OCI-LY3 (cell line): Measurements from ENCODE around the gene ADAMTS2.

ENCODE experiments used
- H2AFZ ChIP-seq: fragments of 200-600, 300-600 bp; shearing (Covaris generic); 2 replicates; pipeline ENCODE4 v1.6.0; 2014; ENCODE audit warnings: antibody characterized with exemption, low read depth, low read length
- H3K27ac ChIP-seq: fragments of 200-600, 300-600 bp; sonication (generic); 2 replicates; pipeline ENCODE4 v1.5.1; 2014; ENCODE audit warnings: mild to moderate bottlenecking, low read length, moderate library complexity, mixed read lengths
- H3K27me3 ChIP-seq: fragments of 200-600, 300-600 bp; sonication (generic); 2 replicates; pipeline ENCODE4 v1.6.1; 2014; ENCODE audit warnings: low read depth, low read length, mixed read lengths
- H3K36me3 ChIP-seq: fragments of 200-600, 300-600 bp; sonication (generic); replicated peaks from 2 replicates; pipeline ENCODE3; 2014; ENCODE audit warnings: low read depth, low read length, mixed read lengths
- H3K4me1 ChIP-seq: fragments of 300-600, 200-600 bp; sonication (generic); 2 replicates; pipeline ENCODE4 v1.6.1; 2014; ENCODE audit warnings: low read length, mixed read lengths
- H3K4me2 ChIP-seq: fragments of 200-600, 300-600 bp; sonication (generic); 2 replicates; pipeline ENCODE4 v1.6.1; 2014; ENCODE audit warnings: low read length, mixed read lengths
- H3K4me3 ChIP-seq: fragments of 300-600, 200-600 bp; sonication (generic); 2 replicates; pipeline ENCODE4 v1.5.1; 2014; ENCODE audit warnings: antibody characterized with exemption, mild to moderate bottlenecking, low read length, moderate library complexity
- H3K79me2 ChIP-seq: fragments of 300-600, 200-600 bp; shearing (Covaris generic); 2 replicates; pipeline ENCODE4 v1.6.1; 2014; ENCODE audit warnings: mild to moderate bottlenecking, low read length, mixed read lengths
- H3K9ac ChIP-seq: fragments of 300-600, 200-600 bp; shearing (Covaris generic); 2 replicates; pipeline ENCODE4 v1.6.0; 2014; ENCODE audit warnings: mild to moderate bottlenecking, low read length, moderate library complexity
- H3K9me3 ChIP-seq: fragments of 200-600, 300-600 bp; shearing (Covaris generic); 2 replicates; pipeline ENCODE4 v1.6.1; 2014; ENCODE audit warnings: low read length, mixed read lengths; ENCODE audit not compliant: insufficient read depth
- H4K20me1 ChIP-seq: fragments of 200-600, 300-600 bp; sonication (generic); 2 replicates; pipeline ENCODE4 v1.6.1; 2016; ENCODE audit warnings: low read length, mixed read lengths; ENCODE audit not compliant: insufficient read depth
- EZH2phosphoT487 ChIP-seq: fragments of 200-600 bp; shearing (Covaris generic); IDR thresholded peaks from 2 replicates; pipeline ENCODE4 v1.6.1; 2018; ENCODE audit warnings: antibody characterized with exemption, mixed run types, low read depth
- TF ChIP-seq, protein P1 (sequence below): fragments of 200-600, 300-600 bp; sonication (generic); IDR thresholded peaks from 2 replicates; pipeline ENCODE4 v1.5.1; 2014; ENCODE audit warnings: antibody characterized with exemption, low read length, low read depth

The ADAMTS2 gene

DNA sequence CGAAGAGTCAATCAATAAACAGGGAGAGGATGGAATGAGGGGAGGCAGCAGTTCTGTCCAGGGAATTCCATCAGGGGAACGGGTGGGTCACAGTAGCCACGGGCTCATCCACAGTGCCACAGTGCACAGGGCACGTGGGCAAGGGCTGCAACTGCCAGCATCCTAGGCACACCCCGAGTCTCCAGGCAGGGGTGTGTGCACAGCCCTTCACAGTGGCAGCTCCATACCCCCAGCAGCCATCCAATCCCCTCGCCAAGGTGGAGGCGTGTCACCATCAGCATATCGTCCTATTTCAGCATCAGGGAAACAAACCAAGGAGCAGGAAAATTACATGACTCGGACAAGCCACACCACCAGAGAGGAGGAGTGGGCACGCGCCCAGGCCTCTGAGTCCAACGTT lies 133.6 kb downstream of the ADAMTS2 start:
- Histone ChIP-seq H3K4me2 (no peak overlapping the region), H2AFZ (no peak overlapping the region), H3K79me2 (no peaks in the 10 kb centered on the region), H3K9ac (no peak overlapping the region), H3K27ac (no peak overlapping the region), H4K20me1 (no peaks in the 10 kb centered on the region), H3K4me3 (no peak overlapping the region), H3K4me1 (no peaks in the 10 kb centered on the region), H3K36me3 (no peaks in the 10 kb centered on the region), H3K9me3 (no peaks in the 10 kb centered on the region), H3K27me3 (no peaks in the 10 kb centered on the region)
- TF ChIP-seq, protein P1, sequence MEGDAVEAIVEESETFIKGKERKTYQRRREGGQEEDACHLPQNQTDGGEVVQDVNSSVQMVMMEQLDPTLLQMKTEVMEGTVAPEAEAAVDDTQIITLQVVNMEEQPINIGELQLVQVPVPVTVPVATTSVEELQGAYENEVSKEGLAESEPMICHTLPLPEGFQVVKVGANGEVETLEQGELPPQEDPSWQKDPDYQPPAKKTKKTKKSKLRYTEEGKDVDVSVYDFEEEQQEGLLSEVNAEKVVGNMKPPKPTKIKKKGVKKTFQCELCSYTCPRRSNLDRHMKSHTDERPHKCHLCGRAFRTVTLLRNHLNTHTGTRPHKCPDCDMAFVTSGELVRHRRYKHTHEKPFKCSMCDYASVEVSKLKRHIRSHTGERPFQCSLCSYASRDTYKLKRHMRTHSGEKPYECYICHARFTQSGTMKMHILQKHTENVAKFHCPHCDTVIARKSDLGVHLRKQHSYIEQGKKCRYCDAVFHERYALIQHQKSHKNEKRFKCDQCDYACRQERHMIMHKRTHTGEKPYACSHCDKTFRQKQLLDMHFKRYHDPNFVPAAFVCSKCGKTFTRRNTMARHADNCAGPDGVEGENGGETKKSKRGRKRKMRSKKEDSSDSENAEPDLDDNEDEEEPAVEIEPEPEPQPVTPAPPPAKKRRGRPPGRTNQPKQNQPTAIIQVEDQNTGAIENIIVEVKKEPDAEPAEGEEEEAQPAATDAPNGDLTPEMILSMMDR: no peak
- no peak for TF ChIP-seq EZH2phosphoT487

DNA sequence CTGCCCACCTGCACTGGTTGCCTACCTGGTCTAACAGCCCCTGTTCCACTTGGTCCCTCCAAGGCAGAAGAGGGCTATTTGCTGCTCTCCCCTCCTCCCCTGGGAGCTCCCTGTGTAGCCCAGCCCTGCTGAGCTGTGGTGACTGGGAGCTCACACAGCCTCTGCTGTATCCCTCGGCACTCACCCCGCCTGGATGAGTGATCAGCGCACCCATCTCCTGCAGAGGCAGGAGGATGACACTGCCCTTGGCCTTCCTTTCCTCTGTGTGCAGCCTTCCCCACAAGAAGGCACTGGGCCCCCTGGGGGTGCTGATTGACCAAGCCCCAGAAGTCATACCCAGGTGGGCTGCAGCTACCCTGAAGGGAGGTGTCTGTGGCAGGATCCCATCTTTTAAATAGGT lies 134.2 kb downstream of the ADAMTS2 start:
- Histone ChIP-seq H3K79me2 (no peaks in the 10 kb centered on the region), H3K4me1 (no peaks in the 10 kb centered on the region), H3K27ac (no peak overlapping the region), H3K27me3 (no peaks in the 10 kb centered on the region), H3K9me3 (no peaks in the 10 kb centered on the region), H4K20me1 (no peaks in the 10 kb centered on the region), H3K9ac (no peak overlapping the region), H2AFZ (no peak overlapping the region), H3K4me3 (no peak overlapping the region), H3K4me2 (no peak overlapping the region), H3K36me3 (no peaks in the 10 kb centered on the region)
- TF ChIP-seq EZH2phosphoT487: no peak
- TF ChIP-seq, protein P1: no peak

DNA sequence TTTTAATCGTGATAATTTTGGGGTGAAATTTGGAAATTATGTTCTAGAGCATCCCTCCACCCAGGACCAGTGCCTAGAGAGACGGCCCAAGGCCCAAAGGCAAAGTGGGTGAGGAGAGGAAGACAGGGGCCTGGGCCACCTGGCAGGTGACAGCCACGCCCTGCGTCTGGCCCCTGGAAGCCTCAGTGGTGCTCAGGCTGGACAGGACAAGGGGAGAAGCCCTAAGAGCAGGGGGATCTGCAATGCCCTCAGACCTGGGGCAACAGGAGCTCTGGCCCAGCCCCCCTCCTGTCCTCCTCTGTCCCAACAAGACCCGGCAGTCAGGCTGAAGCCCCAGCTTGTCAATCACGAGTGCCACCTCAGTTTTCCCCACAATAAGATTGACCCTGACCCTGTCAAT lies 134.8 kb downstream of the ADAMTS2 start:
- no peak overlapping the region for H2AFZ ChIP-seq
- no peaks in the 10 kb centered on the region for H4K20me1 ChIP-seq
- no peak overlapping the region for H3K4me2 ChIP-seq
- no peaks in the 10 kb centered on the region for H3K9me3 ChIP-seq
- no peaks in the 10 kb centered on the region for H3K79me2 ChIP-seq
- H3K27ac ChIP-seq: no peak overlapping the region
- no peak for TF ChIP-seq EZH2phosphoT487
- no peak overlapping the region for H3K9ac ChIP-seq
- no peaks in the 10 kb centered on the region for H3K4me1 ChIP-seq
- no peak overlapping the region for H3K4me3 ChIP-seq
- no peaks in the 10 kb centered on the region for H3K27me3 ChIP-seq
- no peaks in the 10 kb centered on the region for H3K36me3 ChIP-seq

DNA sequence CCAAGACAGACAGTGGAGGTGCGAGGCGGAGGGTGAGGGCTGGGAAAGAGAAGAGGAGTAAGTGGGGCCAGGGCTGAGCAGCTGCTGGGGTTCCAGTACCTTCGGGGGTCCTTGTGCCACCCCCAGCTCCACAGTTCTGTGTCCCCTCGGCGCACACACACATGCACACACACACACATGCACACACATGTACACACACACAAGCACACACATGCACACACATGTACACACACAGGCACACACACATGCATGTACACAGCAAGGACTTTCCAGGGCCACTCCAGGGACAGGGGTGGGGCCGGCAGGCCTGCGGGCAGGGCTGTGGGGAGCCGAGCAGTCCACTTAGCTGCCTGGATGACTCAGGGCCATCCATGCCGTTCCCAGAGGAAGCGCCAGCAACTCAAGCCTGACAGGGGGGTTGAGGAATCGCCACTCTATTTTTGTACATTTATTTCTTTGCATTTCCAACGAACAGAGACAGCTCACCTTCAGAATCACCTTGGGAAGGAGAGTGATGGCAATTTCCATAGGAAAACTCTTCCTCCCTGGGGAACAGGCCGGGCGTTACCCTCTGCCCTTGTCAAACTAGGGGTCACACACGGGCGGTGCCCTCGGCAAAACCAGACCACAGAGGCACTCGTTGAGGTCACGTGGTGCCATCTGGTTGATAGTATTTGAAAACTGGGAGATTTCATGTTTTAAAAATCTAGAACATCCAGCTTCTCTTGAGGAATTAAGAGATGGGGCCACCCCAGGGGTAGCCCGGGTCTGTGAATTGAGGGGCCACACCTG lies 135.7 kb downstream of the ADAMTS2 start:
- no peaks in the 10 kb centered on the region for H3K79me2 ChIP-seq
- H3K9ac ChIP-seq: no peak overlapping the region
- no peaks in the 10 kb centered on the region for H3K9me3 ChIP-seq
- H3K4me3 ChIP-seq: no peak overlapping the region
- no peak overlapping the region for H3K27ac ChIP-seq
- no peaks in the 10 kb centered on the region for H3K4me1 ChIP-seq
- no peak overlapping the region for H3K4me2 ChIP-seq
- no peak overlapping the region for H2AFZ ChIP-seq
- TF ChIP-seq, protein P1: no peak
- no peak for TF ChIP-seq EZH2phosphoT487
- no peaks in the 10 kb centered on the region for H3K27me3 ChIP-seq
- no peaks in the 10 kb centered on the region for H3K36me3 ChIP-seq
- H4K20me1 ChIP-seq: no peaks in the 10 kb centered on the region
